ENCODE data around the gene SLC39A11.

GRCh38 chr17:72962106-72962505 lies 130.4 kb downstream of the SLC39A11 start:
- TF ChIP-seq POLR2A (IDR thresholded peaks at IDR 0.05) = no peak
- no peak for TF ChIP-seq CTCF (IDR thresholded peaks at IDR 0.05)
